Stimulated activated CD8-positive, alpha-beta memory T cell treated with anti-CD3 and anti-CD28 coated beads, Interleukin-15, amount 100 ng/mL, for 1 hour (primary cell): Measurements from ENCODE around the gene C2CD4D.

Source experiments
- DNase-seq: peaks from one replicate; pipeline ENCODE4 v3.0.0-alpha.2; 2020; ENCODE audit warnings: low read depth

The C2CD4D gene

GRCh38 chr1:151813271-151813977 lies 26.2 kb downstream of the C2CD4D start:
- no peak for DNase-seq

- no peak for DNase-seq
These were observed 28.4 kb downstream of the C2CD4D start for GRCh38 chr1:151811181-151811580.

- no peak for DNase-seq
These were observed 29.5 kb downstream of the C2CD4D start for GRCh38 chr1:151809985-151810556.

GRCh38 chr1:151809290-151809984 lies 30.2 kb downstream of the C2CD4D start:
- no peak for DNase-seq

GRCh38 chr1:151807766-151808165 lies 31.9 kb downstream of the C2CD4D start:
- no peak for DNase-seq

- no peak for DNase-seq
These were observed 32.5 kb downstream of the C2CD4D start for GRCh38 chr1:151807131-151807530.

- no peak for DNase-seq
These were observed 33.5 kb downstream of the C2CD4D start for GRCh38 chr1:151806170-151806569.

- no peak for DNase-seq
These were observed 34.4 kb downstream of the C2CD4D start, which contains the start of gene LINGO4 for GRCh38 chr1:151805066-151805820. Gene LINGO4 (minus strand): TSS chr1:151805419. CDS start chr1:151802704, 2,715 bp downstream.

GRCh38 chr1:151803915-151804314 lies 35.7 kb downstream of the C2CD4D start:
- no peak for DNase-seq

GRCh38 chr1:151803164-151803563 lies 36.5 kb downstream of the C2CD4D start:
- DNase-seq, result no peak

- no peak for DNase-seq
These were observed 37.2 kb downstream of the C2CD4D start for GRCh38 chr1:151802372-151802771.

GRCh38 chr1:151801846-151802245 lies 37.8 kb downstream of the C2CD4D start:
- DNase-seq, result no peak

GRCh38 chr1:151801310-151801820 lies 38.3 kb downstream of the C2CD4D start:
- no peak for DNase-seq

GRCh38 chr1:151800830-151801229 lies 38.8 kb downstream of the C2CD4D start:
- no peak for DNase-seq

GRCh38 chr1:151799179-151800022 lies 40.2 kb downstream of the C2CD4D start:
- DNase-seq, result no peak

- DNase-seq, result no peak
These were observed 41.0 kb downstream of the C2CD4D start for GRCh38 chr1:151798571-151798970.

GRCh38 chr1:151790940-151791651 lies 48.5 kb downstream of the C2CD4D start:
- no peak for DNase-seq

- DNase-seq, result peak; percentile 93
These were observed 49.3 kb downstream of the C2CD4D start, which contains the start of gene TDRKH for GRCh38 chr1:151790071-151790939. Gene TDRKH (minus strand): TSS chr1:151790500. CDS start chr1:151783022, 7,478 bp downstream.
